Sigmoid colon (tissue), 7 donors: ENCODE measurements around the gene STK11. TPM values are rescaled to one million over a fixed set of nuclear protein-coding genes. Genes with fewer than 3 reads are reported as not detected.

Experiments used
- DNase-seq: peaks from one replicate; pipeline ENCODE4 v3.0.0-alpha.2; 2019
- H3K27ac ChIP-seq, 4 donors: fragments of 200-600 bp; sonication (generic); one replicate each; pipeline ENCODE4 v1.5.1; 2016 to 2019; ENCODE audit warnings: mild to moderate bottlenecking in 1 of 4
- H3K27me3 ChIP-seq, 3 donors: fragments of 200-600 bp; sonication (generic); one replicate each; pipeline ENCODE4 v1.5.1; 2019; ENCODE audit warnings: mild to moderate bottlenecking in 1 of 3
- H3K36me3 ChIP-seq, 4 donors: fragments of 200-600 bp; sonication (generic); one replicate each; pipeline ENCODE4 v1.5.1; 2016 to 2019
- H3K4me1 ChIP-seq, 4 donors: fragments of 200-600 bp; sonication (generic); one replicate each; pipeline ENCODE4 v1.5.1; 2017 to 2019
- H3K4me3 ChIP-seq, 4 donors: fragments of 200-600 bp; sonication (generic); one replicate each; pipeline ENCODE4 v1.5.1; 2017 to 2019; ENCODE audit warnings: mild to moderate bottlenecking in 2 of 4, moderate library complexity in 1 of 4
- H3K9me3 ChIP-seq, 4 donors: fragments of 200-600 bp in 3 of 4; sonication (generic) in 3 of 4; one replicate each; pipeline versions ENCODE4 v1.5.1 to v1.6.1; 2013 to 2019
- EP300 ChIP-seq, 4 donors: sonication (generic); formaldehyde crosslinking; IDR thresholded peaks; one replicate each; pipeline ENCODE4 v1.6.1; 2017; ENCODE audit warnings: antibody characterized with exemption in 4 of 4
- POLR2A ChIP-seq, 2 donors: fragments of 450-650 bp; IDR thresholded peaks; one replicate each; pipeline ENCODE4 v1.6.1; 2016; ENCODE audit warnings: antibody characterized with exemption in 2 of 2, mild to moderate bottlenecking in 2 of 2, moderate library complexity in 2 of 2
- POLR2AphosphoS5 ChIP-seq, 4 donors: sonication (generic); formaldehyde crosslinking; IDR thresholded peaks; one replicate each; pipeline ENCODE4 v1.6.1; 2017; ENCODE audit warnings: antibody characterized with exemption in 4 of 4
- WGBS, 2 donors: extraction: QIAGEN DNeasy Blood & Tissue Kit; methylation state at CpG; one replicate each; pipeline ENCODE4 v1.1.7; 2013; 5-methylcytosine and 5-hydroxymethylcytosine counted together
- intact Hi-C: fragments of 100-400 bp; cut with DNase I; formaldehyde crosslinking; loops from one replicate; pipeline ENCODE4 v1.15.1; 2023
- polyA plus RNA-seq, 3 donors: library from polyadenylated mRNA; stranded (reverse); fragments of 200-250 nt; gene quantifications; one replicate each; pipeline ENCODE4 v1.2.3, GENCODE V29; 2013
- total RNA-seq, 4 donors: library from RNA; depleted of rRNA; stranded (reverse); fragments of >200 nt; gene quantifications; one replicate each; pipeline ENCODE4 v1.1.0, GENCODE V29; 2016
- TF ChIP-seq, protein P1 (sequence below), 4 experiments: fragments of 450-650 bp in 3 of 4; fragments of 200-600 bp in 1 of 4; IDR thresholded peaks; one replicate each; pipeline ENCODE4 v1.5.1; 2016 to 2019; ENCODE audit warnings: antibody characterized with exemption in 4 of 4, mild to moderate bottlenecking in 3 of 4, moderate library complexity in 2 of 4
- donor health status: healthy with polysubstance abuse.
- donor health status: Bipolar disorder and iron deficiency.
- donor health status: healthy.

The STK11 gene
- total and polyA plus RNA-seq, 7 donors: 31.2 to 86.5 (median 41.8) TPM

DNA sequence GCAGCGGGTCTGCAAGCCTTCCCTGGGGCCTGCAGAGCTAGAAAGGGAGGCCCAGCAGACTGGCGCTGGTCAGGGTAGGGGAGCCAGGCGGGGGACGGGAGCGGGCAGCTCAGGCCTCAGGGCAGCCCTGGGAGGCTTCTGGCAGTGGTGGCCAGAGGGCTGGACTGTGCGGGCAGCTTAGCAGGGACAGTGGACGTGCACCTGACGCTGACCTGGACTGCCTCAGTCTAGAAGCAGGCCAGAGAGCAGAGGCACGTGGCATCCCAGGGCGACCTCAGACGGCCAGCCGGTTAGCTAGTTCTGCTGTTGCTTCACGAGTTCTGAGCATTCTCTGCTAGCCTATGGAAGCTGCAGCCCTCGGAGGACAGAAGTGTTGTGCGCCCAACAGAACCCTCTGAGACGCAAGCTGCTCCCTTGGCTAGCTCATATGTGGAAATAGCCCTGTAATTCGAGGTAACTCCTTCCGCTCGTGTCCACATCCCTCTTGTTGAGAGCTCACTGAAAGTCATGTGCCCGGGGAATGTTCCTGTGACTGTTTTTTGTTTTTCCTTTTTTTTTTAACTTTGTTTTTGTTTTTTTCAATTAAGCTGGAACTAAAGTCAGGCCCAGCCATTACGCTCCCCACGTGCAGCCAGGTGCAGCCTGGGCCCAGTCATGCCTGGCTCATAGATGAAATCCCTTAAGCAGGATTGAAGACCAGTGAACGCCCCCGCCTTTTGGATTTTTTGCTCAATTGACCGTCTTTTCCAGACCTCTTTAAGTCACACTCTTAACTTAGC is 67.9 kb downstream of the STK11 start:
- H3K9me3 ChIP-seq: no peaks in the 10 kb centered on the region
- H3K27me3 ChIP-seq: no peaks in the 10 kb centered on the region
- peaks cover 0 to 71% (median 69%) of the 10 kb centered on the region in 4 donors for H3K4me1 ChIP-seq
- H3K4me3 ChIP-seq: peak overlapping the region in 1 of 4 donors; percentile 9
- intact Hi-C loops: no loop called here
- 87 to 88% methylated on average over 25 of the region's 25 CpGs for WGBS, 2 donors
- peaks cover 35 to 48% (median 41%) of the 10 kb centered on the region in 4 donors for H3K36me3 ChIP-seq
- H3K27ac ChIP-seq: peak overlapping the region; percentile 94 to 100 (median 97)
- TF ChIP-seq, protein P1, sequence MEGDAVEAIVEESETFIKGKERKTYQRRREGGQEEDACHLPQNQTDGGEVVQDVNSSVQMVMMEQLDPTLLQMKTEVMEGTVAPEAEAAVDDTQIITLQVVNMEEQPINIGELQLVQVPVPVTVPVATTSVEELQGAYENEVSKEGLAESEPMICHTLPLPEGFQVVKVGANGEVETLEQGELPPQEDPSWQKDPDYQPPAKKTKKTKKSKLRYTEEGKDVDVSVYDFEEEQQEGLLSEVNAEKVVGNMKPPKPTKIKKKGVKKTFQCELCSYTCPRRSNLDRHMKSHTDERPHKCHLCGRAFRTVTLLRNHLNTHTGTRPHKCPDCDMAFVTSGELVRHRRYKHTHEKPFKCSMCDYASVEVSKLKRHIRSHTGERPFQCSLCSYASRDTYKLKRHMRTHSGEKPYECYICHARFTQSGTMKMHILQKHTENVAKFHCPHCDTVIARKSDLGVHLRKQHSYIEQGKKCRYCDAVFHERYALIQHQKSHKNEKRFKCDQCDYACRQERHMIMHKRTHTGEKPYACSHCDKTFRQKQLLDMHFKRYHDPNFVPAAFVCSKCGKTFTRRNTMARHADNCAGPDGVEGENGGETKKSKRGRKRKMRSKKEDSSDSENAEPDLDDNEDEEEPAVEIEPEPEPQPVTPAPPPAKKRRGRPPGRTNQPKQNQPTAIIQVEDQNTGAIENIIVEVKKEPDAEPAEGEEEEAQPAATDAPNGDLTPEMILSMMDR (IDR thresholded peaks at IDR 0.05): no peak
- TF ChIP-seq POLR2AphosphoS5 (IDR thresholded peaks at IDR 0.05) (no peak), EP300 (IDR thresholded peaks at IDR 0.05) (no peak), POLR2A (IDR thresholded peaks at IDR 0.05) (no peak)
- no peak for DNase-seq

DNA sequence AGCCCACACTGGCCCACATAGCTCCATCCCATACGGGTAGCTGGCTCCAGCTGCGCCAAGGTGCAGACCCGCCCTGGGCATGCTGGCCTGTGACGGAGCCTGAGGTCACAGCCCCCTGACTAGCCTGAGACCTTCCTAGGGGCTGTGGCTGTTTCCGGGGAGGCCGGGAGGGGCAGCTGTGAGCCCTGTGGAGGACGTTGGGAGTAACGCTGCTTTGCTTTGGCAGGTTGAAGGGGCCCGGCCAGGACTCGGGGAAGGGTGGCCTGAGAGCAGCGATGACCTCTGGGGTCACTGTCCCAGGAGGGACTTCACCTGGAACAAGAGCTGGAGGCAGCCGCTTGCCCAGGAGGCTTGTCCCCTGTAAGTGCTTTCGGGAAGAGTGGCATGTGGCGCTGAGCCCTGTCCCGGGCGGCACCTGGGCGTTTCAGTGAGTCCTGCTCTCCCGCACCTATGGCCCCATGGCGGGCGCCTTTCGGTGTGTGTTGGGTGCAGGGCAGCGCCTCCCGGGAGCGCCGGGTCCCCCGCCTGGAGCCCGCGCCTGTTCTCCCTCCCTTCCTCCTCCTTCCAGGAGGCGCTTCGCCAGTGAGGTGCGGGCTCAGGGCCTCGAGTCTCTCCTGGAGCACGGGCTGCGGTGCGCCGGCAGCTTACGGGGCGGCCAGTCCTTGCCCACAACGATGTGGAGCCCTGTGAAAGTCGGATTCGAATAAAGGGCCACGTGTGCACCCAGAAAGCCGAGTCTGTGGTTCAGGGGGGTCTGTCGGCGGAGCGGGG is 68.7 kb downstream of the STK11 start:
- H3K27me3 ChIP-seq: no peaks in the 10 kb centered on the region
- DNase-seq: no peak
- peaks cover 41 to 56% (median 45%) of the 10 kb centered on the region in 4 donors for H3K36me3 ChIP-seq
- peak overlapping the region; percentile 94 to 100 (median 97) for H3K27ac ChIP-seq
- H3K4me3 ChIP-seq: peak overlapping the region in 3 of 4 donors; percentile 58 to 64 (median 63)
- peaks cover 0 to 66% (median 65%) of the 10 kb centered on the region in 4 donors for H3K4me1 ChIP-seq
- WGBS, 2 donors: 86% methylated on average over 46 of the region's 46 CpGs
- no peaks in the 10 kb centered on the region for H3K9me3 ChIP-seq
- TF ChIP-seq POLR2AphosphoS5 (IDR thresholded peaks at IDR 0.05) (no peak), POLR2A (IDR thresholded peaks at IDR 0.05) (no peak), EP300 (IDR thresholded peaks at IDR 0.05) (no peak)
- TF ChIP-seq, protein P1 (IDR thresholded peaks at IDR 0.05): no peak
- intact Hi-C loops: no loop called here

DNA sequence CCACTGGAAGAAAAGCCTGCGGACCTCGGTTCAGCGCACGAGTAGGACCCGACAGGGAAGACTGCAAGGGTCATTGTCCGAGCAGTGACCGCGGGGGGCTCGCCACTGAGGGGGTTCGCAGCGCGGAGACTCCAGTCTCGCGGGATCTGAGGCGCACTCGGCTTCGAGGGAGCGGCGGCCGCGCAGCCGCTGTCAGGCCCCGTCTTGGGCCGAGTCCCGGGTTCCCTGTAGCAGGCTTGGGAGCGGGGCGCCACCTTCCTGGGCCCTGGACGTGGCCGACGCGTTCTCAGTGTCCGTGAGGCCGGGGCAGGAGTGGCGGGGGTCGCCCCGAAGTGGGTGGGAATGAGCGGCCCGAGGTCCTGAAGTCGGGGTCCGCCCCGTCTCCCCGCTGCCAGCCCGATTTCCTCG is 69.3 kb downstream of the STK11 start:
- Histone ChIP-seq H3K27me3 (no peaks in the 10 kb centered on the region), H3K4me1 (peaks cover 0 to 65% (median 64%) of the 10 kb centered on the region in 4 donors), H3K27ac (peak overlapping the region; percentile 94 to 100 (median 97)), H3K36me3 (peaks cover 42 to 58% (median 47%) of the 10 kb centered on the region in 4 donors), H3K9me3 (no peaks in the 10 kb centered on the region), H3K4me3 (peak overlapping the region; percentile 27 to 64 (median 60))
- 29 to 39% methylated on average over 44 of the region's 44 CpGs for WGBS, 2 donors
- TF ChIP-seq EP300 (IDR thresholded peaks at IDR 0.05): no peak
- no peak for TF ChIP-seq POLR2A (IDR thresholded peaks at IDR 0.05)
- peak; percentile 77 for DNase-seq
- intact Hi-C loops: loop anchor here (5.0 kb wide), 3 partner anchors 82 to 132 kb away; partner anchors contain the start of genes DAZAP1 and NDUFS7

DNA sequence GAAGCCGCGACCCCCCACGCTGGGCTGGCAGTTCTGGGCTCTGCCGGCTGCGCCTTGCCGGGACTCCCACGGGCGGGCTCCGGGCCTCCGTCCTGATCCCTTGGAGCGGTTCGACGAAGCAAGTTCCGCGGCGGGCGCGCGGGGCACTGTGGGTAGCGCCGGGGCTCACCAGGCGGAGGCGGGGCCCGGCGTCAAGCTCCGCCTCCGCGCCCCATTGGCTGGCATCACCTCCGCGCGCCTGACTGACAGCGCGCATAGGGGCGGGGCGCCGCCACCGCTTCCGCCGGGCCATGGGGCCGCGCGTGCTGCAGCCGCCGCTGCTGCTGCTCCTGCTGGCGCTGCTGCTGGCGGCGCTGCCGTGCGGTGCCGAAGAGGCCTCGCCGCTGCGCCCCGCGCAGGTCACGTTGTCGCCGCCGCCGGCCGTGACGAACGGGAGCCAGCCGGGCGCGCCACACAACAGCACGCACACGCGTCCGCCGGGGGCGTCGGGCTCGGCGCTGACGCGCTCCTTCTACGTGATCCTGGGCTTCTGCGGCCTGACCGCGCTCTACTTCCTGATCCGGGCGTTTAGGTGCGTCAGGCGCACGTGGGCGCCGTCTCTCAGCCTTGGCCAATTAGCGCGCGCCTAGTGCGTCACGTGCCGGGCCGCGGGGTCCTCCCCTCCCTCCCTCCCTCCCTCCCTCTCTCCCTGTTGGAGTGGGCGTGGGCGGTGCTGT is 69.8 kb downstream of the STK11 start, which contains the start of gene FAM174C:
Gene FAM174C (plus strand): TSS at position 271 of the 716 bp plus-strand sequence. CDS start 20 bp downstream, at position 291.
- Histone ChIP-seq H3K36me3 (peaks cover 42 to 58% (median 47%) of the 10 kb centered on the region in 4 donors), H3K4me1 (peaks cover 0 to 62% (median 60%) of the 10 kb centered on the region in 4 donors), H3K27ac (peak within 1 kb of the TSS; percentile 94 to 100 (median 97)), H3K27me3 (no peaks in the 10 kb centered on the region), H3K4me3 (peak within 1 kb of the TSS; percentile 44 to 64 (median 60)), H3K9me3 (no peaks in the 10 kb centered on the region)
- DNase-seq: peak; percentile 98
- TF ChIP-seq EP300 (IDR thresholded peaks at IDR 0.05): peak in 1 of 4 donors; percentile 57
- TF ChIP-seq POLR2A (IDR thresholded peaks at IDR 0.05): peak; percentile 44 to 46
- TF ChIP-seq POLR2AphosphoS5 (IDR thresholded peaks at IDR 0.05): peak; percentile 63 to 84 (median 70)
- TF ChIP-seq, protein P1 (IDR thresholded peaks at IDR 0.05): no peak
- intact Hi-C loops: loop anchor here (5.0 kb wide), 3 partner anchors 82 to 132 kb away; partner anchors contain the start of genes DAZAP1 and NDUFS7
- 1% methylated on average over 98 of the region's 98 CpGs for WGBS, 2 donors
